Heart left ventricle (tissue), 16 donors: ENCODE measurements around the gene PPIA. TPM values are rescaled to one million over a fixed set of nuclear protein-coding genes. Genes with fewer than 3 reads are reported as not detected.

ENCODE experiments used
- ATAC-seq, 4 donors: fragments of 200-7000 bp; cut with Tn5 transposase; one replicate each; pipeline ENCODE4 v1.9.1; 2020 to 2022; ENCODE audit warnings: moderate library complexity in 4 of 4, mild to moderate bottlenecking in 3 of 4, moderate number of reproducible peaks in 1 of 4
- DNase-seq, 5 donors: peaks; one replicate each; pipeline ENCODE4 v3.0.0-alpha.2; 2020
- H3K27ac ChIP-seq, 12 donors: fragments of 200-600 bp; sonication (generic) in 4 of 12; one replicate each; pipeline versions ENCODE4 v1.5.0 to v1.8.0; 2016 to 2022; ENCODE audit warnings: mild to moderate bottlenecking in 2 of 12
- H3K27me3 ChIP-seq, 9 donors: fragments of 200-600 bp; sonication (generic) in 2 of 9; one replicate each; pipeline versions ENCODE4 v1.5.1 to v1.8.0; 2016 to 2022; ENCODE audit warnings: mild to moderate bottlenecking in 3 of 9
- H3K36me3 ChIP-seq, 9 donors: fragments of 200-600 bp; sonication (generic) in 2 of 9; one replicate each; pipeline versions ENCODE4 v1.5.0 to v1.8.0; 2018 to 2022; ENCODE audit warnings: mild to moderate bottlenecking in 2 of 9
- H3K4me1 ChIP-seq, 12 donors: fragments of 200-600 bp; sonication (generic) in 4 of 12; one replicate each; pipeline versions ENCODE4 v1.5.0 to v1.8.0; 2016 to 2022; ENCODE audit warnings: mild to moderate bottlenecking in 3 of 12
- H3K4me3 ChIP-seq, 12 donors: fragments of 200-600 bp; sonication (generic) in 4 of 12; one replicate each; pipeline versions ENCODE4 v1.5.0 to v1.8.0; 2017 to 2022; ENCODE audit warnings: mild to moderate bottlenecking in 9 of 12, moderate library complexity in 4 of 12
- H3K9me3 ChIP-seq, 12 donors: fragments of 200-600 bp; sonication (generic) in 4 of 12; one replicate each; pipeline versions ENCODE4 v1.5.0 to v1.8.0; 2016 to 2022; ENCODE audit warnings: mild to moderate bottlenecking in 1 of 12
- POLR2A ChIP-seq, 2 donors: fragments of 450-650 bp; IDR thresholded peaks; one replicate each; pipeline ENCODE4 v1.6.1; 2017; ENCODE audit warnings: antibody characterized with exemption in 2 of 2, mild to moderate bottlenecking in 2 of 2, moderate library complexity in 2 of 2
- WGBS, 4 donors: extraction: QIAGEN DNeasy Blood & Tissue Kit in 2 of 4; methylation state at CpG; one replicate each; pipeline versions ENCODE4 v1.1.5 to v1.1.7; 2013 to 2018; 5-methylcytosine and 5-hydroxymethylcytosine counted together
- intact Hi-C, 10 donors: fragments of 100-400 bp; cut with DNase I; formaldehyde crosslinking; loops; one replicate each; pipeline versions ENCODE4 v1.11.1 to v1.14.2; 2022
- polyA plus RNA-seq, 2 donors: library from polyadenylated mRNA; stranded (reverse); fragments of 200-250 nt; gene quantifications; one replicate each; pipeline ENCODE4 v1.2.3, GENCODE V29; 2013
- total RNA-seq, 9 donors: library from RNA; depleted of rRNA in 2 of 9; stranded (reverse); fragments of >200 nt in 2 of 9; fragmentation: NEBNext Ultra II Directional in 3 of 9; extraction: Animal tissue kit (Norgen Biotek cat#: 25700) in 3 of 9; gene quantifications; one replicate each; pipeline versions ENCODE4 v1.1.0 to v1.2.4, GENCODE V29; 2016 to 2023
- TF ChIP-seq, protein P1 (sequence below), 12 donors: fragments of 200-600 bp; sonication (generic) in 4 of 12; IDR thresholded peaks; one replicate each; pipeline versions ENCODE4 v1.5.0 to v1.8.0; 2018 to 2022; ENCODE audit warnings: antibody characterized with exemption in 12 of 12, mild to moderate bottlenecking in 5 of 12
- donor health status: ischemic (EF 13 %, LVEDD 7.1; RV severe dilation, severe dysfunction).
- donor health status: healthy with polysubstance abuse.
- donor health status: DM: no; HTN: yes; CAD: no.
- donor health status: DM: no; HTN: no; CAD: no.
- donor health status: ischemic (EF 25% LVEDD 6.9; RV normal size, moderate dysfunction).
- donor health status: ischemic (EF 25% LVEDD 5.7; RV mildly dilated, moderate dysfunction).
- donor health status: healthy.
- donor health status: DM: yes; HTN: yes; CAD: no.
- donor health status: ischemic (EF 35%, LVEDD 5.7; RV mildly dilated, moderate dysfunction).
- donor health status: nonischemic (EF 11% LVEDD 7.7; RV severe dilation, severe dysfunction).
- donor health status: DM: yes; HTN: yes; CAD: no.
- donor health status: PGD.
- donor health status: ischemic (EF 29% LVEDD 5.4; RV normal size, mild dysfunction).
- donor health status: nonischemic (EF 23%, LVEDD 6.1; RV moderate dilation, normal function).

Gene PPIA
- total and polyA plus RNA-seq, 11 donors: 327 to 3,804 (median 743) TPM

DNA sequence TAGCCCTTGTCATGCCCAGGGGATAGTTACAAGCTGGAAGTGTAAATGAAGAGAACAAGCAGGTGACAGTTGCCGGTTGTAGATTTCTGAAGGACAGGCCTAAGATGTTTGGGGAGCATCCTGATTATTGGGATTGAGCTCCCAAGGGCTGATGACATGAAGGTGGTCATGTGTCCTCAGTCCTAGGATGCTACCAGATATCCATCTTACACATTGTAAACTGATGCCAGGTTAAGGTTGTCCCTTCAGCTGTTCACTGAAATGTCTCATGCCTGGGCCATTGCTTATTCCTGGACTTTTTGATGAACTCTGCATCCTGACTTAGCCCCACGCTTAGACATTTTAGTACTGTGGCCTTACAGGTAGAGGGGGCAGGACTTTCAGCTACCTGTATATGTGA is 46.5 kb upstream of the PPIA start:
- WGBS, 4 donors: 80 to 92% (median 88%) methylated on average over 2 of the region's 2 CpGs
- Histone ChIP-seq H3K36me3 (peaks cover 0 to 11% (median 0%) of the 10 kb centered on the region in 9 donors), H3K9me3 (no peaks in the 10 kb centered on the region), H3K27me3 (no peaks in the 10 kb centered on the region), H3K4me3 (peak overlapping the region in 9 of 12 donors; percentile 83 to 98 (median 93)), H3K4me1 (peaks cover 6 to 62% (median 35%) of the 10 kb centered on the region in 12 donors), H3K27ac (peak overlapping the region in 7 of 12 donors; percentile 59 to 99 (median 94))
- TF ChIP-seq, protein P1, sequence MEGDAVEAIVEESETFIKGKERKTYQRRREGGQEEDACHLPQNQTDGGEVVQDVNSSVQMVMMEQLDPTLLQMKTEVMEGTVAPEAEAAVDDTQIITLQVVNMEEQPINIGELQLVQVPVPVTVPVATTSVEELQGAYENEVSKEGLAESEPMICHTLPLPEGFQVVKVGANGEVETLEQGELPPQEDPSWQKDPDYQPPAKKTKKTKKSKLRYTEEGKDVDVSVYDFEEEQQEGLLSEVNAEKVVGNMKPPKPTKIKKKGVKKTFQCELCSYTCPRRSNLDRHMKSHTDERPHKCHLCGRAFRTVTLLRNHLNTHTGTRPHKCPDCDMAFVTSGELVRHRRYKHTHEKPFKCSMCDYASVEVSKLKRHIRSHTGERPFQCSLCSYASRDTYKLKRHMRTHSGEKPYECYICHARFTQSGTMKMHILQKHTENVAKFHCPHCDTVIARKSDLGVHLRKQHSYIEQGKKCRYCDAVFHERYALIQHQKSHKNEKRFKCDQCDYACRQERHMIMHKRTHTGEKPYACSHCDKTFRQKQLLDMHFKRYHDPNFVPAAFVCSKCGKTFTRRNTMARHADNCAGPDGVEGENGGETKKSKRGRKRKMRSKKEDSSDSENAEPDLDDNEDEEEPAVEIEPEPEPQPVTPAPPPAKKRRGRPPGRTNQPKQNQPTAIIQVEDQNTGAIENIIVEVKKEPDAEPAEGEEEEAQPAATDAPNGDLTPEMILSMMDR (IDR thresholded peaks at IDR 0.05): no peak
- no peak for TF ChIP-seq POLR2A (IDR thresholded peaks at IDR 0.05)
- no peak for DNase-seq
- no peak for ATAC-seq
- intact Hi-C loops: loop anchor here in 9 of 10 donors (2.0 to 10.0 kb wide), 14 partner anchors 19 to 165 kb away; partner anchors contain the start of genes PPIA (in 6 of the 9), OGDH (in 4 of the 9), H2AZ2 (in 2 of the 9) and TMED4 (in 1 of the 9)

GRCh38 chr7:44750424-44750823 is 46.1 kb upstream of the PPIA start:
- no peak for TF ChIP-seq POLR2A (IDR thresholded peaks at IDR 0.05)
- TF ChIP-seq, protein P1 (IDR thresholded peaks at IDR 0.05): no peak
- WGBS, 4 donors: 85 to 93% (median 90%) methylated on average over 2 to 3 of the region's 3 CpGs
- intact Hi-C loops: loop anchor here in 5 of 10 donors (5.0 to 10.0 kb wide), 6 partner anchors 42 to 166 kb away; partner anchors contain the start of genes H2AZ2 (in 1 of the 5), OGDH (in 1 of the 5) and TMED4 (in 1 of the 5)

DNA sequence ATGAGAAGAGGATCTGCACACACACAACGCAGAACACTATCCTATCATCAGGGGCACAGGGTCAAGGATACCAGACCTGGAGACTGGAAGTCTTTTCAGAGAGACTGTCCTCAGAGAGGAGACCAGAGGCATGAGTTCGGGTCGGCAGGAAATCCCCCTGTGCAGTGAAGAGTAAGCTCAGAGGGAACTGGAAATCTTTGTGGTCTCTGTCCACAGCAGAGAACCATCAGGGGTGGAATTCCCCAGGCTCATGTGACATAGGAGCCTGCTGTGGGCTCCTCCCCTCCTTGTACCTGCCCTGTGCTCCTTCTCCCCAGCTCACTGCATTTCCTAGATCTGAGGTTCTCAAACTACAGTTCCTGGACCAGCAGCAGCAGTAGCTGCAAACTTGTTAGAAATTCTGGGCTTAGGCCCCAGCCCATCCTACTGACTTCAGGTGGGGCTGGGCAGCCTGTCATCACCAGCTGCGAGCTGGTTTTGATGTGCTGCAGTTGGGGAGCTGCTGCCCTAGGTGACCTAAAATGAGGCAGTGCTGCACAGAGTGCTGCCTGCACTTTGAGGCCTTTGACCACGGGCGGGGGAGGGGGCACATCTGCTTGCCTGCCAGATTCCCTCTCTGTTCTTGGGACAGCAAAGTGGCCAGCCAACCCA is 45.4 kb upstream of the PPIA start:
- DNase-seq (peak in 1 of 5 donors; percentile 43), ATAC-seq (peak in 1 of 4 donors; percentile 1)
- Histone ChIP-seq H3K27ac (peak overlapping the region in 3 of 12 donors; percentile 33 to 69 (median 42)), H3K9me3 (no peaks in the 10 kb centered on the region), H3K4me3 (peak overlapping the region in 2 of 12 donors; percentile 92 to 97), H3K4me1 (peaks cover 6 to 72% (median 45%) of the 10 kb centered on the region in 12 donors), H3K36me3 (peaks cover 0 to 13% (median 0%) of the 10 kb centered on the region in 9 donors), H3K27me3 (no peaks in the 10 kb centered on the region)
- intact Hi-C loops: loop anchor here in 5 of 10 donors (5.0 to 10.0 kb wide), 6 partner anchors 41 to 166 kb away; partner anchors contain the start of genes H2AZ2 (in 1 of the 5), OGDH (in 1 of the 5) and TMED4 (in 1 of the 5)
- whole genome bisulfite sequencing, 4 donors: 37 to 45% (median 40%) methylated on average over 6 of the region's 6 CpGs
- TF ChIP-seq POLR2A (IDR thresholded peaks at IDR 0.05): no peak
- TF ChIP-seq, protein P1 (IDR thresholded peaks at IDR 0.05): no peak

More at GRCh38 chr7:44750424-44750823, 46.1 kb upstream of the PPIA start:
- ATAC-seq: no peak
- DNase-seq: peak in 1 of 5 donors; percentile 24
- peak overlapping the region in 4 of 12 donors; percentile 7 to 94 (median 56) for H3K27ac ChIP-seq
- peaks cover 6 to 66% (median 39%) of the 10 kb centered on the region in 12 donors for H3K4me1 ChIP-seq
- H3K27me3 ChIP-seq: no peaks in the 10 kb centered on the region
- H3K9me3 ChIP-seq: no peaks in the 10 kb centered on the region
- peaks cover 0 to 11% (median 0%) of the 10 kb centered on the region in 9 donors for H3K36me3 ChIP-seq
- peak overlapping the region in 5 of 12 donors; percentile 9 to 97 (median 92) for H3K4me3 ChIP-seq

- H3K27me3 ChIP-seq: no peaks in the 10 kb centered on the region
- no peaks in the 10 kb centered on the region for H3K9me3 ChIP-seq
- H3K4me1 ChIP-seq: peaks cover 6 to 81% (median 61%) of the 10 kb centered on the region in 12 donors
- no peak for TF ChIP-seq POLR2A (IDR thresholded peaks at IDR 0.05)
- TF ChIP-seq, protein P1 (IDR thresholded peaks at IDR 0.05): no peak
- ATAC-seq: no peak
- H3K36me3 ChIP-seq: peaks cover 0 to 31% (median 10%) of the 10 kb centered on the region in 9 donors
- DNase-seq: no peak
- intact Hi-C loops: loop anchor here in 5 of 10 donors (5.0 to 10.0 kb wide), 6 partner anchors 39 to 168 kb away; partner anchors contain the start of genes H2AZ2 (in 1 of the 5), OGDH (in 1 of the 5) and TMED4 (in 1 of the 5)
- WGBS, 4 donors: 93 to 95% (median 94%) methylated on average over 2 of the region's 2 CpGs
- H3K4me3 ChIP-seq: no peak overlapping the region
- H3K27ac ChIP-seq: no peak overlapping the region
These were observed 43.7 kb upstream of the PPIA start for GRCh38 chr7:44752822-44753221.
